Fibroblast of villous mesenchyme (primary cell): ENCODE data around the gene SNRNP25. TPM values are rescaled to one million over a fixed set of nuclear protein-coding genes. Genes with fewer than 3 reads are reported as not detected.
A peak's percentile ranks its signal among the peaks of the same experiment; 100 is the strongest.

ENCODE experiments used
- DNase-seq: peaks from one replicate; pipeline ENCODE4 v3.0.0-alpha.2; 2010; ENCODE audit warnings: low read depth
- H3K4me3 ChIP-seq: 2 replicates; pipeline ENCODE4 v1.5.1; 2011; ENCODE audit warnings: low read depth, mild to moderate bottlenecking, low read length
- CTCF ChIP-seq: IDR thresholded peaks from 2 replicates; pipeline ENCODE4 v1.5.1; 2012; ENCODE audit warnings: low read depth, mild to moderate bottlenecking, low read length; ENCODE audit not compliant: insufficient read depth
- total RNA-seq: library from RNA; depleted of rRNA; stranded (reverse); fragments of >200 nt; gene quantifications from 2 replicates; pipeline ENCODE4 v1.2.3, GENCODE V29; 2012

SNRNP25 gene
- total RNA-seq, 1 donor = 22.5 TPM

- DNase-seq = no peak
- peak; percentile 8 for TF ChIP-seq CTCF
- no peak overlapping the region for H3K4me3 ChIP-seq
These were observed 30.4 kb downstream of the SNRNP25 start for GRCh38 chr16:83781-84615.

GRCh38 chr16:84718-85406 is 31.2 kb downstream of the SNRNP25 start:
- no peak for TF ChIP-seq CTCF
- H3K4me3 ChIP-seq = no peak overlapping the region
- DNase-seq = peak; percentile 91

- no peak for TF ChIP-seq CTCF
- no peak for DNase-seq
- no peak overlapping the region for H3K4me3 ChIP-seq
These were observed 31.8 kb downstream of the SNRNP25 start for GRCh38 chr16:85407-85782.

- no peak for DNase-seq
- no peak for TF ChIP-seq CTCF
- no peak overlapping the region for H3K4me3 ChIP-seq
These were observed 32.2 kb downstream of the SNRNP25 start for GRCh38 chr16:85865-86264.

- DNase-seq = no peak
- no peak for TF ChIP-seq CTCF
- H3K4me3 ChIP-seq = no peak overlapping the region
These were observed 32.9 kb downstream of the SNRNP25 start for GRCh38 chr16:86483-86952.

- no peak for TF ChIP-seq CTCF
- DNase-seq = no peak
- H3K4me3 ChIP-seq = no peak overlapping the region
These were observed 35.0 kb downstream of the SNRNP25 start for GRCh38 chr16:88613-89012.
